ENCODE data around the gene PDCD4.

PDCD4 gene

GRCh38 chr10:110870823-110871297, 868 bp upstream of the PDCD4 start:
- WGBS (ENCODE audit: insufficient coverage), result 76% methylated on average over 13 of the region's 13 CpGs
- Histone ChIP-seq H3K36me3 (ENCODE audit: control insufficient read depth in 4 of 4, insufficient read depth in 4 of 4, low read length in 3 of 4) (peaks cover 0 to 1% (median under 1%) of the 10 kb centered on the region in 4 experiments), H3K4me1 (ENCODE audit: control extremely low read depth in 1 of 4, control insufficient read depth in 4 of 4, insufficient read depth in 4 of 4, low read length in 3 of 4) (peaks cover 45 to 70% (median 57%) of the 10 kb centered on the region in 4 experiments), H3K4me3 (ENCODE audit: control insufficient read depth in 1 of 7, extremely low read depth in 1 of 7, insufficient read depth in 4 of 7, low read depth in 2 of 7, low read length in 6 of 7) (peak overlapping the region in 6 of 7 experiments; percentile 45 to 89 (median 78)), H3K9me3 (ENCODE audit: control extremely low read depth in 1 of 5, control insufficient read depth in 4 of 5, insufficient read depth in 2 of 5, low read depth in 1 of 5, low read length in 4 of 5) (no peaks in the 10 kb centered on the region), H3K27me3 (replicated peaks in 2 of 5; ENCODE audit: control insufficient read depth in 4 of 5, insufficient read depth in 5 of 5, low read length in 4 of 5) (no peaks in the 10 kb centered on the region), H3K27ac (ENCODE audit: insufficient read depth in 1 of 2, low read depth in 1 of 2, low read length in 2 of 2, poor library complexity in 1 of 2, severe bottlenecking in 2 of 2) (peak overlapping the region; percentile 86 to 90)
- peak in 1 of 3 donors; percentile 21 for DNase-seq
- CTCF ChIA-PET, result interaction anchor here (0.8 to 1.8 kb wide), 4 partner anchors 11 to 23 kb away, joined by 3 to 10 read pairs (median 4); no protein-coding TSS in a partner anchor
- POLR2A ChIA-PET, result interaction anchor here (0.8 to 1.6 kb wide), 5 partner anchors 10 to 124 kb away, joined by 3 to 7 read pairs (median 4); no protein-coding TSS in a partner anchor

DNA sequence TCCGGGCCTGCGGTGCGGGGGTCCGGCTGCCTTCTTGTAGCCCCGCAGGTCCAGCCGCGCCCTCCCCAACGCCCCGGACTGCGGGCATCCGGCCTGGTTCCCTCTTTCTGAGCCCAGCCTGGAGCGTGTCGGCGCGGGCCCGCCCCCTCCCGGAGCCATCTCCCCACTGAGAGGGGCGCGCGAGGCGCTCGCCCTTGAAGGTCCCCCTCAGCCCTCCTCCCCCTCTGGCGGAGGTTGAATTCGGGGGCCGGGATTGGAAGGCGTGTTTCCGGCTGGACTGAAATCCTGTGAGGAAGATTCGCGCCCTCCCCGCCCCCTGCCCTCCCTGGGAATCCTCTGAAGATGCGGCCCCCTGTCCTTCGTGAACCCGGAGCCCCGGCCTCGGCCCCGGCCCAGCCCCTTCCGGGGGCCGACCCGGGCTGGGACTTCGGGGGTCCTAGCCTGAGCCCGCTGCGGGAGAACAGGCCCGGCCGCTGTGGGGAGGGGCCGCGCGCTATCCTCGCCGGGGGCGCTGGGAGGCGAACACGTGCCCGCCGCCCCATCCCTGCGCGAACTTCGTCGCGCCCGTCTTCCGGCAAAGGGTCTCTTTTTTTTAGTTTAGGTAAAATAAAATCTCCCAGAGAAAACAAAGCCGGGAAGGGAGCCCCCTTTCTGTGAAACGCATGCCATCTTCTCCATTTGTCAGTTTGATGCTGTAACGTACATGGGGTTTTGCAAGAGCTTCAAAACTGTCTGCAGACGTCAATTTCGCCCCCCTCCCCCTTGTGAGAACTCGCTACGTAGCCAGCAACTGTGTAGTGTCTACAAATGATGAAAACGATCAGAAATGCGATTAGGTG, 636 bp downstream of the PDCD4 start:
- peaks cover 37 to 56% (median 50%) of the 10 kb centered on the region in 4 experiments for H3K4me1 ChIP-seq (ENCODE audit: control extremely low read depth in 1 of 4, control insufficient read depth in 4 of 4, insufficient read depth in 4 of 4, low read length in 3 of 4)
- 0% methylated on average over 58 of the region's 70 CpGs for WGBS (ENCODE audit: insufficient coverage)
- H3K36me3 ChIP-seq (ENCODE audit: control insufficient read depth in 4 of 4, insufficient read depth in 4 of 4, low read length in 3 of 4), result peaks cover 0 to 9% (median 2%) of the 10 kb centered on the region in 4 experiments
- H3K27ac ChIP-seq (ENCODE audit: insufficient read depth in 1 of 2, low read depth in 1 of 2, low read length in 2 of 2, poor library complexity in 1 of 2, severe bottlenecking in 2 of 2), result peak overlapping the region; percentile 86 to 90
- H3K27me3 ChIP-seq (replicated peaks in 2 of 5; ENCODE audit: control insufficient read depth in 4 of 5, insufficient read depth in 5 of 5, low read length in 4 of 5), result no peaks in the 10 kb centered on the region
- POLR2A ChIA-PET, result interaction anchor here (0.7 to 1.8 kb wide), 9 partner anchors 8 to 69 kb away, joined by 3 to 7 read pairs (median 4); no protein-coding TSS in a partner anchor
- peak; percentile 90 to 94 (median 94) for DNase-seq
- H3K9me3 ChIP-seq (ENCODE audit: control extremely low read depth in 1 of 5, control insufficient read depth in 4 of 5, insufficient read depth in 2 of 5, low read depth in 1 of 5, low read length in 4 of 5), result no peaks in the 10 kb centered on the region
- H3K4me3 ChIP-seq (ENCODE audit: control insufficient read depth in 1 of 7, extremely low read depth in 1 of 7, insufficient read depth in 4 of 7, low read depth in 2 of 7, low read length in 6 of 7), result peak overlapping the region; percentile 45 to 93 (median 79)
- CTCF ChIA-PET, result interaction anchor here (0.7 to 1.7 kb wide), 8 partner anchors 10 to 134 kb away, joined by 3 to 10 read pairs (median 4); no protein-coding TSS in a partner anchor

- H3K9me3 ChIP-seq (ENCODE audit: control extremely low read depth in 1 of 5, control insufficient read depth in 4 of 5, insufficient read depth in 2 of 5, low read depth in 1 of 5, low read length in 4 of 5), result no peaks in the 10 kb centered on the region
- peak overlapping the region; percentile 45 to 93 (median 79) for H3K4me3 ChIP-seq (ENCODE audit: control insufficient read depth in 1 of 7, extremely low read depth in 1 of 7, insufficient read depth in 4 of 7, low read depth in 2 of 7, low read length in 6 of 7)
- 12% methylated on average over 6 of the region's 16 CpGs for WGBS (ENCODE audit: insufficient coverage)
- ChIA-PET POLR2A (interaction anchor here (0.7 to 1.8 kb wide), 4 partner anchors 10 to 69 kb away, joined by 3 to 6 read pairs (median 3); no protein-coding TSS in a partner anchor), CTCF (interaction anchor here (0.7 to 1.7 kb wide), 8 partner anchors 9 to 134 kb away, joined by 3 to 6 read pairs (median 3); no protein-coding TSS in a partner anchor)
- peak overlapping the region; percentile 86 to 90 for H3K27ac ChIP-seq (ENCODE audit: insufficient read depth in 1 of 2, low read depth in 1 of 2, low read length in 2 of 2, poor library complexity in 1 of 2, severe bottlenecking in 2 of 2)
- peaks cover 30 to 47% (median 41%) of the 10 kb centered on the region in 4 experiments for H3K4me1 ChIP-seq (ENCODE audit: control extremely low read depth in 1 of 4, control insufficient read depth in 4 of 4, insufficient read depth in 4 of 4, low read length in 3 of 4)
- no peak for DNase-seq
- H3K36me3 ChIP-seq (ENCODE audit: control insufficient read depth in 4 of 4, insufficient read depth in 4 of 4, low read length in 3 of 4), result peaks cover under 1 to 13% (median 3%) of the 10 kb centered on the region in 4 experiments
- no peaks in the 10 kb centered on the region for H3K27me3 ChIP-seq (replicated peaks in 2 of 5; ENCODE audit: control insufficient read depth in 4 of 5, insufficient read depth in 5 of 5, low read length in 4 of 5)
Measured at GRCh38 chr10:110872984-110873923, 1.5 kb downstream of the PDCD4 start.

GRCh38 chr10:110873951-110874350, 2.2 kb downstream of the PDCD4 start:
- POLR2A ChIA-PET, result interaction anchor here (1.8 kb wide), 1 partner anchor 70 kb away, joined by 6 read pairs; no protein-coding TSS in a partner anchor
- Histone ChIP-seq H3K27me3 (replicated peaks in 2 of 5; ENCODE audit: control insufficient read depth in 4 of 5, insufficient read depth in 5 of 5, low read length in 4 of 5) (no peaks in the 10 kb centered on the region), H3K36me3 (ENCODE audit: control insufficient read depth in 4 of 4, insufficient read depth in 4 of 4, low read length in 3 of 4) (peaks cover 4 to 20% (median 6%) of the 10 kb centered on the region in 4 experiments), H3K27ac (ENCODE audit: insufficient read depth in 1 of 2, low read depth in 1 of 2, low read length in 2 of 2, poor library complexity in 1 of 2, severe bottlenecking in 2 of 2) (peak overlapping the region; percentile 86 to 90), H3K4me3 (ENCODE audit: control insufficient read depth in 1 of 7, extremely low read depth in 1 of 7, insufficient read depth in 4 of 7, low read depth in 2 of 7, low read length in 6 of 7) (peak overlapping the region in 6 of 7 experiments; percentile 45 to 89 (median 78)), H3K4me1 (ENCODE audit: control extremely low read depth in 1 of 4, control insufficient read depth in 4 of 4, insufficient read depth in 4 of 4, low read length in 3 of 4) (peaks cover 27 to 40% (median 35%) of the 10 kb centered on the region in 4 experiments), H3K9me3 (ENCODE audit: control extremely low read depth in 1 of 5, control insufficient read depth in 4 of 5, insufficient read depth in 2 of 5, low read depth in 1 of 5, low read length in 4 of 5) (no peaks in the 10 kb centered on the region)
- no peak for DNase-seq
- CTCF ChIA-PET, result interaction anchor here (0.9 to 1.7 kb wide), 4 partner anchors 32 to 135 kb away, joined by 3 to 6 read pairs (median 3); no protein-coding TSS in a partner anchor
- WGBS (ENCODE audit: insufficient coverage), result no CpG with 5 or more reads among the region's 2 CpGs

DNA sequence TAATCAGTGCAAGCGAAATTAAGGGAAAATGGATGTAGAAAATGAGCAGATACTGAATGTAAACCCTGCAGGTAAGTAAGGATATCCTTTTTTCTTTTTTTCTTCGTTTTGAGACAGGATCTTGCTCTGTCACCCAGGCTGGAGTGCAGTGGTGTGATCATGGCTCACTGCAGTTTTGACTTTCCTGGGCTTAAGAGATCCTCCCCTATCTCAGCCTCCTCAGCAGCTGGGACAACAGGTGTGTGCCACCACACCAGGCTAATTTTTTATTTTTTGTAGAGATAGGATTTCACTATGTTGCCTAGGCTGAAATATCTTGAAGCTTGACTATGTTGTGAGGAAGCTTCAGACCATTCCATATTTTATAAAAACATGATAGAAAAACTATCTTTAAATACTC, 4.3 kb downstream of the PDCD4 start:
- CTCF ChIA-PET, result interaction anchor here (1.1 to 1.5 kb wide), 2 partner anchors 11 to 16 kb away, joined by 3 to 4 read pairs; no protein-coding TSS in a partner anchor
- Histone ChIP-seq H3K36me3 (ENCODE audit: control insufficient read depth in 4 of 4, insufficient read depth in 4 of 4, low read length in 3 of 4) (peaks cover 4 to 38% (median 9%) of the 10 kb centered on the region in 4 experiments), H3K4me3 (ENCODE audit: control insufficient read depth in 1 of 7, extremely low read depth in 1 of 7, insufficient read depth in 4 of 7, low read depth in 2 of 7, low read length in 6 of 7) (no peak overlapping the region), H3K27ac (ENCODE audit: insufficient read depth in 1 of 2, low read depth in 1 of 2, low read length in 2 of 2, poor library complexity in 1 of 2, severe bottlenecking in 2 of 2) (no peak overlapping the region), H3K27me3 (replicated peaks in 2 of 5; ENCODE audit: control insufficient read depth in 4 of 5, insufficient read depth in 5 of 5, low read length in 4 of 5) (no peaks in the 10 kb centered on the region), H3K4me1 (ENCODE audit: control extremely low read depth in 1 of 4, control insufficient read depth in 4 of 4, insufficient read depth in 4 of 4, low read length in 3 of 4) (peaks cover 19 to 30% (median 25%) of the 10 kb centered on the region in 4 experiments), H3K9me3 (ENCODE audit: control extremely low read depth in 1 of 5, control insufficient read depth in 4 of 5, insufficient read depth in 2 of 5, low read depth in 1 of 5, low read length in 4 of 5) (no peaks in the 10 kb centered on the region)
- no CpG with 5 or more reads among the region's 2 CpGs for WGBS (ENCODE audit: insufficient coverage)
- POLR2A ChIA-PET, result interaction anchor here (0.6 kb wide), 1 partner anchor 51 kb away, joined by 3 read pairs; no protein-coding TSS in a partner anchor
- DNase-seq, result no peak

DNA sequence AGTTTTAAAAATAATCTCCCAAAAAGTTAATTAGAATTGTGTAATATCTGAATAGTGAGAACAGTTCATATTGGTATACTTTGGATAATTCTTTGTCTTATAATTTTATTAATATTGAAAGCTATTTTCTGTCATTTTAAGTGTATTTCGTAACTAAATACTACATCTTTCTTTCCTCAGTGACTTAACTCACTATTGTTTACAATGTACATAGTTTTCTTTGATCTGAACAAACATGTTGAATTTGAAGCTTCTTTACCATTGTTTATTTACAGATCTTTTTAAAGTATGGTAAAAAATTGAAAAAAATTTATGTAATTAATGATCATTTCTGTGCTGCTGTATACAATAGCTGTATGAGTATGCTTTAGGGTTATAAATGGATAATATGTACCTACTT, 5.1 kb downstream of the PDCD4 start:
- no peak for DNase-seq
- no peak overlapping the region for H3K27ac ChIP-seq (ENCODE audit: insufficient read depth in 1 of 2, low read depth in 1 of 2, low read length in 2 of 2, poor library complexity in 1 of 2, severe bottlenecking in 2 of 2)
- H3K9me3 ChIP-seq (ENCODE audit: control extremely low read depth in 1 of 5, control insufficient read depth in 4 of 5, insufficient read depth in 2 of 5, low read depth in 1 of 5, low read length in 4 of 5), result no peaks in the 10 kb centered on the region
- POLR2A ChIA-PET, result no interaction called here
- peaks cover 14 to 24% (median 20%) of the 10 kb centered on the region in 4 experiments for H3K4me1 ChIP-seq (ENCODE audit: control extremely low read depth in 1 of 4, control insufficient read depth in 4 of 4, insufficient read depth in 4 of 4, low read length in 3 of 4)
- WGBS (ENCODE audit: insufficient coverage), result no CpG with 5 or more reads among the region's 1 CpG
- CTCF ChIA-PET, result interaction anchor here (1.1 to 1.5 kb wide), 2 partner anchors 10 to 16 kb away, joined by 3 to 4 read pairs; no protein-coding TSS in a partner anchor
- peaks cover 9 to 44% (median 11%) of the 10 kb centered on the region in 4 experiments for H3K36me3 ChIP-seq (ENCODE audit: control insufficient read depth in 4 of 4, insufficient read depth in 4 of 4, low read length in 3 of 4)
- H3K27me3 ChIP-seq (replicated peaks in 2 of 5; ENCODE audit: control insufficient read depth in 4 of 5, insufficient read depth in 5 of 5, low read length in 4 of 5), result no peaks in the 10 kb centered on the region
- H3K4me3 ChIP-seq (ENCODE audit: control insufficient read depth in 1 of 7, extremely low read depth in 1 of 7, insufficient read depth in 4 of 7, low read depth in 2 of 7, low read length in 6 of 7), result no peak overlapping the region
